Astrocyte (in vitro differentiated cells and primary cell): Measurements from ENCODE around the gene MS4A1.
"Not testable (repeated sequence)": the region's sequence is repeated elsewhere in the genome, so short reads cannot be mapped to it uniquely, and the experiment has no call there.

Experiments used
- EZH2 ChIP-seq: IDR thresholded peaks from 2 replicates; pipeline ENCODE4 v1.6.1; 2012; ENCODE audit warnings: mild to moderate bottlenecking, low read length, inconsistent platforms; ENCODE audit not compliant: insufficient read depth
- TF ChIP-seq, protein P1 (sequence below): IDR thresholded peaks from 2 replicates; pipeline ENCODE4 v1.5.1; 2011; ENCODE audit warnings: low read depth, mild to moderate bottlenecking, inconsistent platforms, low read length, moderate library complexity; ENCODE audit not compliant: insufficient read depth

DNA sequence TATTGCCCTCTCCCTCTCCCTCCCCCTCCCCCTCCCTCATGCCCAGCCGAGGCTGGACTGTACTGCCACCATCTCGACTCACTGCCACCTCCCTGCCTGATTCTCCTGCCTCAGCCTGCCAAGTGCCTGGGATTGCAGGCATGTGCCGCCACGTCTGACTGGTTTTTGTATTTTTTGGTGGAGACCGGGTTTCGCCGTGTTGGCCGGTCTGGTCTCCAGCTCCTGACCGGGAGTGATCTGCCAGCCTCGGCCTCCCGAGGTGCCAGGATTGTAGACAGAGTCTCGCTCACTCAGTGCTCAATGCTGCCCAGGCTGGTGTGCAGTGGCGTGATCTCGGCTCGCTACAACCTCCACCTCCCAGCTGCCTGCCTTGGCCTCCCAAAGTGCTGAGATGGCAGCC, 54.0 kb downstream of the MS4A1 start:
- TF ChIP-seq, protein P1, sequence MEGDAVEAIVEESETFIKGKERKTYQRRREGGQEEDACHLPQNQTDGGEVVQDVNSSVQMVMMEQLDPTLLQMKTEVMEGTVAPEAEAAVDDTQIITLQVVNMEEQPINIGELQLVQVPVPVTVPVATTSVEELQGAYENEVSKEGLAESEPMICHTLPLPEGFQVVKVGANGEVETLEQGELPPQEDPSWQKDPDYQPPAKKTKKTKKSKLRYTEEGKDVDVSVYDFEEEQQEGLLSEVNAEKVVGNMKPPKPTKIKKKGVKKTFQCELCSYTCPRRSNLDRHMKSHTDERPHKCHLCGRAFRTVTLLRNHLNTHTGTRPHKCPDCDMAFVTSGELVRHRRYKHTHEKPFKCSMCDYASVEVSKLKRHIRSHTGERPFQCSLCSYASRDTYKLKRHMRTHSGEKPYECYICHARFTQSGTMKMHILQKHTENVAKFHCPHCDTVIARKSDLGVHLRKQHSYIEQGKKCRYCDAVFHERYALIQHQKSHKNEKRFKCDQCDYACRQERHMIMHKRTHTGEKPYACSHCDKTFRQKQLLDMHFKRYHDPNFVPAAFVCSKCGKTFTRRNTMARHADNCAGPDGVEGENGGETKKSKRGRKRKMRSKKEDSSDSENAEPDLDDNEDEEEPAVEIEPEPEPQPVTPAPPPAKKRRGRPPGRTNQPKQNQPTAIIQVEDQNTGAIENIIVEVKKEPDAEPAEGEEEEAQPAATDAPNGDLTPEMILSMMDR = not testable (repeated sequence)
- not testable (repeated sequence) for TF ChIP-seq EZH2
